Measurements from ENCODE around the gene KLHL12.

KLHL12 gene

GRCh38 chr1:202926581-202927491, at the start of gene KLHL12:
TSS of gene KLHL12 (minus strand) at chr1:202927234. CDS start at chr1:202925162, 2,072 bp downstream.
- DNase-seq (ENCODE audit: extremely low spot score), result peak; percentile 98
- peak; percentile 59 for TF ChIP-seq CTCF (IDR thresholded peaks at IDR 0.05; ENCODE audit: control extremely low read depth, extremely low read depth, low read depth, missing control alignments)
- ChIA-PET POLR2A (interaction anchor here (0.7 to 1.0 kb wide), 2 partner anchors 19 to 27 kb away, joined by 3 to 6 read pairs; no protein-coding TSS in a partner anchor), CTCF (interaction anchor here (0.7 to 1.2 kb wide), 4 partner anchors 18 to 80 kb away, joined by 3 read pairs; no protein-coding TSS in a partner anchor)

- no peak for TF ChIP-seq CTCF (IDR thresholded peaks at IDR 0.05; ENCODE audit: control extremely low read depth, extremely low read depth, low read depth, missing control alignments)
- no peak for DNase-seq (ENCODE audit: extremely low spot score)
- CTCF ChIA-PET, result interaction anchor here (1.6 kb wide), 1 partner anchor 20 kb away, joined by 3 read pairs; no protein-coding TSS in a partner anchor
- POLR2A ChIA-PET, result no interaction called here
Observed at GRCh38 chr1:202976633-202977032, 49.6 kb upstream of the KLHL12 start.

- ChIA-PET CTCF (no interaction called here), POLR2A (no interaction called here)
- TF ChIP-seq CTCF (IDR thresholded peaks at IDR 0.05; ENCODE audit: control extremely low read depth, extremely low read depth, low read depth, missing control alignments), result no peak
- no peak for DNase-seq (ENCODE audit: extremely low spot score)
Observed at GRCh38 chr1:202974856-202975255, 47.8 kb upstream of the KLHL12 start.

- DNase-seq (ENCODE audit: extremely low spot score), result no peak
- POLR2A ChIA-PET, result no interaction called here
- CTCF ChIA-PET, result interaction anchor here (0.9 to 1.7 kb wide), 3 partner anchors 9 to 29 kb away, joined by 3 to 4 read pairs (median 4); no protein-coding TSS in a partner anchor
- TF ChIP-seq CTCF (IDR thresholded peaks at IDR 0.05; ENCODE audit: control extremely low read depth, extremely low read depth, low read depth, missing control alignments), result no peak
Observed at GRCh38 chr1:202972046-202972445, 45.0 kb upstream of the KLHL12 start.

- CTCF ChIA-PET, result interaction anchor here (0.9 to 2.7 kb wide), 7 partner anchors 9 to 70 kb away, joined by 3 to 19 read pairs (median 5); partner anchors contain the start of gene TMEM183A
- POLR2A ChIA-PET, result no interaction called here
- TF ChIP-seq CTCF (IDR thresholded peaks at IDR 0.05; ENCODE audit: control extremely low read depth, extremely low read depth, low read depth, missing control alignments), result peak; percentile 62
- DNase-seq (ENCODE audit: extremely low spot score), result peak; percentile 70
Observed at GRCh38 chr1:202968895-202969295, 41.9 kb upstream of the KLHL12 start.

- no peak for DNase-seq (ENCODE audit: extremely low spot score)
- TF ChIP-seq CTCF (IDR thresholded peaks at IDR 0.05; ENCODE audit: control extremely low read depth, extremely low read depth, low read depth, missing control alignments), result no peak
- ChIA-PET POLR2A (no interaction called here), CTCF (interaction anchor here (0.7 to 2.7 kb wide), 16 partner anchors 9 to 218 kb away, joined by 3 to 19 read pairs (median 4); partner anchors contain the start of gene TMEM183A)
Observed at GRCh38 chr1:202968351-202968750, 41.3 kb upstream of the KLHL12 start.

All from GM10248 (cell line).